Lung microvascular endothelial cell (primary cell): ENCODE data around the gene FBXL13. TPM values are rescaled to one million over a fixed set of nuclear protein-coding genes. Genes with fewer than 3 reads are reported as not detected.

Experiments
- DNase-seq, 2 donors: peaks; one replicate each; pipeline versions ENCODE4 v3.0.0 to v3.0.0-alpha.2; 2010; ENCODE audit warnings: low read depth in 2 of 2
- total RNA-seq: library from RNA; depleted of rRNA; stranded (reverse); fragments of >200 nt; gene quantifications from 2 replicates; pipeline ENCODE4 v1.2.1, GENCODE V29; 2014

The FBXL13 gene
- total RNA-seq, 1 donor from 2014 or later, result 0.20 TPM

- DNase-seq, result no peak
Measured at GRCh38 chr7:102897856-102898531, 176.6 kb downstream of the FBXL13 start.

GRCh38 chr7:102897211-102897631 lies 177.4 kb downstream of the FBXL13 start:
- DNase-seq, result peak in 1 of 2 donors; percentile 73

- no peak for DNase-seq
Measured at GRCh38 chr7:102896585-102896984, 178.0 kb downstream of the FBXL13 start.

GRCh38 chr7:102895602-102896001 lies 179.0 kb downstream of the FBXL13 start:
- DNase-seq, result peak in 1 of 2 donors; percentile 89

- DNase-seq, result peak; percentile 54 to 64
Measured at GRCh38 chr7:102892631-102893278, 181.8 kb downstream of the FBXL13 start.

- DNase-seq, result peak; percentile 86 to 91
Measured at GRCh38 chr7:102891693-102892261, 182.8 kb downstream of the FBXL13 start.

- no peak for DNase-seq
Measured at GRCh38 chr7:102890971-102891692, 183.5 kb downstream of the FBXL13 start.

GRCh38 chr7:102890292-102890970 lies 184.2 kb downstream of the FBXL13 start:
- DNase-seq, result peak in 1 of 2 donors; percentile 66

GRCh38 chr7:102889851-102890250 lies 184.7 kb downstream of the FBXL13 start:
- peak in 1 of 2 donors; percentile 17 for DNase-seq

GRCh38 chr7:102888561-102889233 lies 185.9 kb downstream of the FBXL13 start:
- peak in 1 of 2 donors; percentile 50 for DNase-seq

- peak in 1 of 2 donors; percentile 67 for DNase-seq
Measured at GRCh38 chr7:102883098-102883860, 191.3 kb downstream of the FBXL13 start.

- peak; percentile 28 to 99 for DNase-seq
Measured at GRCh38 chr7:102875700-102876295, 198.8 kb downstream of the FBXL13 start.

GRCh38 chr7:102874966-102875365 lies 199.6 kb downstream of the FBXL13 start:
- peak in 1 of 2 donors; percentile 24 for DNase-seq

GRCh38 chr7:102874166-102874829 lies 200.3 kb downstream of the FBXL13 start:
- peak; percentile 68 to 98 for DNase-seq

- DNase-seq, result peak in 1 of 2 donors; percentile 5
Measured at GRCh38 chr7:102873470-102874165, 201.0 kb downstream of the FBXL13 start.

GRCh38 chr7:102872460-102872859 lies 202.1 kb downstream of the FBXL13 start:
- peak; percentile 73 to 99 for DNase-seq

- DNase-seq, result no peak
Measured at GRCh38 chr7:102869195-102869594, 205.4 kb downstream of the FBXL13 start.

- DNase-seq, result no peak
Measured at GRCh38 chr7:102866535-102867215, 207.9 kb downstream of the FBXL13 start.
